22Rv1 (cell line): ENCODE data around the gene SUFU.

Source experiments
- CTCF ChIP-seq: fragments of 450-650 bp; IDR thresholded peaks from 2 replicates; pipeline ENCODE4 v1.5.1; 2017; ENCODE audit warnings: mild to moderate bottlenecking
- ZFX ChIP-seq: fragments of 450-650 bp; IDR thresholded peaks from 2 replicates; pipeline ENCODE4 v1.6.1; 2017; ENCODE audit warnings: antibody characterized with exemption, borderline replicate concordance

- TF ChIP-seq CTCF (no peak), ZFX (no peak)
These were observed 177.9 kb downstream of the SUFU start for GRCh38 chr10:102681696-102682095.
